ENCODE results near the gene AP4S1.

DNA sequence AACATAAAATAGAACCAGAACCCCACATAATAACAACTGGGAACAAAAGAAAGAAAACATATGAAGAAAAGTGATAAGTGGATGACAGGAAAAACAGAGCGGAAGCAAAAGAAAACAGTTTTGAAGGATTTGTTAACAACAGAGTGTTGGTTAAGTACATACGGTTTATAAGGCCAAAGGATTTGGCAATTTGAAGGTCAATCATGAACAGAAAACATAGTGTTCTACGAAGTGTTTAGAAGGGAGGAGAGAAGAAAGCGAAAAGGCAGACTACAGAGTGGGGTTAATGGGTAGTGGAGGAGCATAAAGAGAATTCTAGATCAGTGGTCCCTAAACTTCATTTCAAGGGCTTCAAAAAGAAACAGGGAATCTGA lies 3.9 kb upstream of the AP4S1 start:
- TF ChIP-seq CTCF (IDR thresholded peaks at IDR 0.05), result no peak
- no peak for TF ChIP-seq POLR2A (IDR thresholded peaks at IDR 0.05)
